Bronchial epithelial cell (primary cell): ENCODE data around the gene DDX50. TPM values are rescaled to one million over a fixed set of nuclear protein-coding genes. Genes with fewer than 3 reads are reported as not detected.

ENCODE experiments used
- DNase-seq: peaks from one replicate; pipeline ENCODE4 v3.0.0-alpha.2; 2010; ENCODE audit warnings: low read depth
- FAIRE-seq: peaks from 2 replicates; lab custom pipeline; 2011; peaks lifted over from hg19 to GRCh38; lab: Jason Lieb, UNC
- H3K27me3 ChIP-seq: 2 replicates; pipeline ENCODE4 v1.5.1; 2011; ENCODE audit warnings: low read length; ENCODE audit not compliant: control insufficient read depth, insufficient read depth
- H3K36me3 ChIP-seq: 2 replicates; pipeline ENCODE4 v1.5.1; 2011; ENCODE audit warnings: low read length; ENCODE audit not compliant: control insufficient read depth, insufficient read depth
- H3K4me3 ChIP-seq: 2 replicates; pipeline ENCODE4 v1.5.1; 2011; ENCODE audit warnings: mild to moderate bottlenecking, low read depth, low read length, control low read depth
- CTCF ChIP-seq: IDR thresholded peaks from 2 replicates; pipeline ENCODE4 v1.5.1; 2011; ENCODE audit warnings: mild to moderate bottlenecking, moderate library complexity, low read length, control low read depth, inconsistent platforms; ENCODE audit not compliant: insufficient read depth, severe bottlenecking
- total RNA-seq: library from RNA; depleted of rRNA; stranded (reverse); fragments of >200 nt; gene quantifications from 2 replicates; pipeline ENCODE4 v1.2.1, GENCODE V29; 2014

DDX50 gene
- total RNA-seq, 1 donor from 2014 or later: 73.7 TPM

- Histone ChIP-seq H3K4me3 (no peak overlapping the region), H3K27me3 (no peaks in the 10 kb centered on the region), H3K36me3 (no peaks in the 10 kb centered on the region)
- peak; percentile 67 for DNase-seq
- TF ChIP-seq CTCF: no peak
- no peak for FAIRE-seq
Measured at GRCh38 chr10:68992636-68993440, 91.7 kb downstream of the DDX50 start.

Other genes with a start within 250 kb of the DDX50 start
- 19.2 and 33.0 TPM in 2 replicates for gene CCAR1, start 180.1 kb upstream of the DDX50 start, total RNA-seq
- gene STOX1, start 73.8 kb upstream of the DDX50 start, total RNA-seq: under 0.01 TPM in 1 of 2 replicates, not detected in the other
- 148 and 193 TPM in 2 replicates for gene DDX21, start 54.9 kb downstream of the DDX50 start, total RNA-seq
- 11.8 and 18.6 TPM in 2 replicates for gene KIFBP, start 87.5 kb downstream of the DDX50 start, total RNA-seq
- gene SRGN, start 186.8 kb downstream of the DDX50 start, total RNA-seq: 0.26 and 1.0 TPM in 2 replicates
- gene VPS26A, start 222.9 kb downstream of the DDX50 start, total RNA-seq: 42.6 and 68.5 TPM in 2 replicates